HUES6 (cell line): ENCODE data around the gene ARHGEF33.
"Not testable (repeated sequence)": the region's sequence is repeated elsewhere in the genome, so short reads cannot be mapped to it uniquely, and the experiment has no call there.

ENCODE experiments used
- H3K27ac ChIP-seq: 2 replicates; pipeline ENCODE4 v1.7.0; 2013; ENCODE audit warnings: low read depth, mild to moderate bottlenecking, low read length, inconsistent platforms
- H3K27me3 ChIP-seq: 2 replicates; pipeline ENCODE4 v1.6.1; 2013; ENCODE audit warnings: low read length; ENCODE audit not compliant: control insufficient read depth, insufficient read depth
- H3K36me3 ChIP-seq: 2 replicates; pipeline ENCODE4 v1.6.1; 2013; ENCODE audit warnings: low read length; ENCODE audit not compliant: control insufficient read depth, insufficient read depth
- H3K4me1 ChIP-seq: 2 replicates; pipeline ENCODE4 v1.6.1; 2013; ENCODE audit warnings: low read length; ENCODE audit not compliant: control insufficient read depth, insufficient read depth
- H3K4me3 ChIP-seq: 2 replicates; pipeline ENCODE4 v1.5.1; 2013; ENCODE audit warnings: low read depth, low read length
- H3K9ac ChIP-seq: one replicate; pipeline ENCODE4 v1.6.1; 2013; ENCODE audit warnings: mild to moderate bottlenecking, low read length
- H3K9me3 ChIP-seq: 2 replicates; pipeline ENCODE4 v1.6.1; 2013; ENCODE audit warnings: low read depth, low read length; ENCODE audit not compliant: control insufficient read depth, insufficient read depth

The ARHGEF33 gene

DNA sequence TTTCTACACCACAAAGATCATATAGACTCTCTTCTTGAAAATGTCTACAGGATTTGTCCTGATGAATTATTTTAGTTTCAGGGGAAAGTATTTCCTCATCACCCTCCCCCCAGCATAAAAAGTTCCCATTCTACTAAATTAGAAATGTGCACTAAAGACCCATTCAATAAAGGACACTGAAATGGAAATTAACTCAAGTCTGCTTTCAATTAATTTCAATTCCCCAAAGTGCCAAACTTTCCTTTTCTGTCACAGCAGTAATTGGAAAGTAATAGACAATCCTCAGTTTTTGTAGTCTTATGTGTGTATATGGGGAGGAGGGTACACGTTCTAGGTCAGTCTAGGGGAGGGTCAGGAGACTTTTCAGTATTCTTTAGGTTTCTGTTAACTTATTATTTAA lies 21.5 kb downstream of the ARHGEF33 start:
- H3K36me3 ChIP-seq = no peaks in the 10 kb centered on the region
- no peak overlapping the region for H3K27ac ChIP-seq
- no peak overlapping the region for H3K4me3 ChIP-seq
- H3K4me1 ChIP-seq = no peaks in the 10 kb centered on the region
- H3K27me3 ChIP-seq = no peaks in the 10 kb centered on the region
- no peaks in the 10 kb centered on the region for H3K9me3 ChIP-seq
- H3K9ac ChIP-seq = no peak overlapping the region

DNA sequence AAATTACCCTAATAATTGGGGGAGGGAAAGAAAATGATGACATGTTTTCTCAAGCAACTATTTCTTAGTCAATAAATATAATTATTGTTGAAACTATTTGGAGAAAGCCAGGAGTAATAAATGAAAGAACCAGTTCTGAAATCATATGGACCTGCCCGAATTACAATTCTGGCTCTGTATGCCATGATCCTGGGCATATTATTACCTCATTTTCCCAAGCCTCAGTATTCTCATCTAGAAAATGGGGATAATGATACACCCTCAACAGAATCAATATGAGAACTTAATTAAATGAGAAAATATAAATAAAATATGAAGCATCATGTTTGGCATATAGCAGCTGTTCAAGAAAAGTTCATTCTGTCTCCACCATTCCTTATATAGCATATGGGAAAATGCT lies 22.9 kb downstream of the ARHGEF33 start:
- Histone ChIP-seq H3K27me3 (no peaks in the 10 kb centered on the region), H3K27ac (no peak overlapping the region), H3K36me3 (no peaks in the 10 kb centered on the region), H3K4me3 (no peak overlapping the region), H3K9ac (no peak overlapping the region), H3K9me3 (no peaks in the 10 kb centered on the region), H3K4me1 (no peaks in the 10 kb centered on the region)

DNA sequence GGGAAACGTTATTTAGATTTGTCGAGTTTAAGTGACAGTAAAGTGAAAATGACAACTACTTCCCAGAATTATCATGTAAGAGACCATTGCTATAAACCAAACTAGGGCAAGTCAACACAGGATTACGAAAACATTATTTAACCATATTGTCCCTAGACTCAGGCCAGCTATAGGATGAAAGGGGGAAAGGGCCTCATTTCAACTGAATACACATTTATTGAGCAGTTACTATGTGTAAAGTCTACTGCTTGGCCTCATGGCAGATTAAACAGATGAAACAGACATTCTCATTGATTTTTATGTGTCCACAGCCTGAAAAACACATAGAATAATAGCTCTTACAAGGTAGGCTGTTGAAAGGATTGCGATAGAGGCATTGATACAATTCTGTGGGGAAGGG lies 32.7 kb downstream of the ARHGEF33 start:
- Histone ChIP-seq H3K27ac (no peak overlapping the region), H3K4me1 (no peaks in the 10 kb centered on the region), H3K27me3 (no peaks in the 10 kb centered on the region), H3K9me3 (no peaks in the 10 kb centered on the region), H3K9ac (no peak overlapping the region), H3K4me3 (no peak overlapping the region), H3K36me3 (no peaks in the 10 kb centered on the region)

DNA sequence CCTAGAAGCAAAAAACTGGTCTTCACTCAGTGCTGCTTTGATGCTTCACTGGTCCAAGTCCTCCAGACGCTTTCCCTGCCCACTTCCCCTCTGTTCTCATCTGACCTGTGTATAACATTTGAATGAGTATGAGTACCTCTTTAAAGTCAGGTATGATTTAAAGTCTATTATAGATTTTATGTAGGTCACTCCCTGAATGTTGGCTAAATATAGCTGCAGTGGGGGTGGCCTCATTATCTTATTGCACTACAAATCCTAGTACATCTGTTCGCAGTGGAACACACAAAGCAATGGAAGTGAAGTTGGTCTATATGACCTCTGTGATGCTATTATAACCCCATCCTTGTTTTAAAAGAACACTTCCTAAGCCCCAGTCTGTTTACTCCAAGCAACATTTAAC lies 33.2 kb downstream of the ARHGEF33 start:
- no peak overlapping the region for H3K9ac ChIP-seq
- no peaks in the 10 kb centered on the region for H3K9me3 ChIP-seq
- H3K27ac ChIP-seq = no peak overlapping the region
- H3K36me3 ChIP-seq = no peaks in the 10 kb centered on the region
- H3K4me1 ChIP-seq = no peaks in the 10 kb centered on the region
- H3K27me3 ChIP-seq = no peaks in the 10 kb centered on the region
- H3K4me3 ChIP-seq = no peak overlapping the region

DNA sequence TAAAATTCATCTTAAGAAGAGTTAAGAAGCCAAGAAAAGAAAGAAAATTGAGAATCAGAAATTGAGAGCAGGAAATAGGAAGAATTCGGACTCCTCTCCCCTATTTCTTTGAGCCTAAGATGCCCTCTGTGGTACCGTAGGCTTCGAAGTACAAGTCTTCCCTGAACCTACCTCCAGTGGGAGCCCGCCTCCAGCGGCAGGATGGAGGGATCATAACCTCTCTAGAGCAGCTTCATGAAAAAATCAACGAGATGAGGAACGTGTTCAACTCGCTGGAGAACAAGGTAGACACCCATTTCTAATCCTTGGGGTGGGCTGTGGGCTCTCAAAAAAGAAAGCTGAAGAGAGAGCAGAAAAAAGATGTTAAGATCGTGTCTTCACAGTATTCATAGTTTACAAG lies 36.3 kb downstream of the ARHGEF33 start:
- Histone ChIP-seq H3K9me3 (no peaks in the 10 kb centered on the region), H3K4me3 (no peak overlapping the region), H3K9ac (no peak overlapping the region), H3K4me1 (no peaks in the 10 kb centered on the region), H3K27me3 (no peaks in the 10 kb centered on the region), H3K36me3 (no peaks in the 10 kb centered on the region), H3K27ac (no peak overlapping the region)

DNA sequence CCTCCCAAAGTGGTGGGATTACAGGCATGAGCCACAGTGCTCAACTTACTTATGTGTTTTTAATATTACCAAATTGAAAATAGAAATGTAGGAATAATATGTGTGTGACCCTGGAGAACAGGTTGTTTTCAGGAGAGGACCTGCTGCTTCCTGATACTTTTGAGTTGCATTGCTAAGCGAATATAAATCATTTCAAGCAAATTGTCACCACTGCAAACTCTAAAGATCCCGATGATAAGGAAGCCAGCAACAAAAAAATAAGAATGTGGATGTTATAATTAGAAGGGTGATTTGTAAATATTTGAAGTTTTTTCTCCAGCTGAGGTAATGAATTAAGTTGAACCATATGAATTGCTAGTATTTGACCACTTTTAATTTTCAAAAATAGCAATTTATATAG lies 40.9 kb downstream of the ARHGEF33 start:
- H3K4me3 ChIP-seq = no peak overlapping the region
- H3K4me1 ChIP-seq = no peaks in the 10 kb centered on the region
- H3K9ac ChIP-seq = no peak overlapping the region
- H3K36me3 ChIP-seq = no peaks in the 10 kb centered on the region
- no peaks in the 10 kb centered on the region for H3K27me3 ChIP-seq
- H3K9me3 ChIP-seq = no peaks in the 10 kb centered on the region
- no peak overlapping the region for H3K27ac ChIP-seq

DNA sequence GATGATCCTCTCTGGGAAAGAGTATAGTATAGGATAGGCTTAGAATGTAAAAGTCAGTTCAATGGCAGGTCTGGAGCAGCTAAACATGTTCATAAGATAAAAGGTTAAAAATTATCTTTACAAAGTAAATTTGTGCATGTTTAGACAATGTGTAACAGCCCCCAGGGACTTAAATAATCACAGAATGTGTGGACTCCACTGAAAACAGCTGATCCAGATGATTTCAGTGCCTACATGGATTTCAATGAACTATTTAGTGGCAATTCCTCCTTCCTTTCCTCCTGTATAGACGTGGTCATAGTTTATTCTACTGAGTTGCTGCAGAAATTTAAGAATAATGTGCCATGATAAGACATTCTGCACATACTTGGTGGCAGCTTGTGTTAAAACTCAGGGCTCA lies 42.9 kb downstream of the ARHGEF33 start:
- H3K27ac ChIP-seq = no peak overlapping the region
- no peaks in the 10 kb centered on the region for H3K36me3 ChIP-seq
- H3K4me1 ChIP-seq = no peaks in the 10 kb centered on the region
- no peaks in the 10 kb centered on the region for H3K27me3 ChIP-seq
- H3K9ac ChIP-seq = no peak overlapping the region
- H3K9me3 ChIP-seq = no peaks in the 10 kb centered on the region
- H3K4me3 ChIP-seq = no peak overlapping the region

DNA sequence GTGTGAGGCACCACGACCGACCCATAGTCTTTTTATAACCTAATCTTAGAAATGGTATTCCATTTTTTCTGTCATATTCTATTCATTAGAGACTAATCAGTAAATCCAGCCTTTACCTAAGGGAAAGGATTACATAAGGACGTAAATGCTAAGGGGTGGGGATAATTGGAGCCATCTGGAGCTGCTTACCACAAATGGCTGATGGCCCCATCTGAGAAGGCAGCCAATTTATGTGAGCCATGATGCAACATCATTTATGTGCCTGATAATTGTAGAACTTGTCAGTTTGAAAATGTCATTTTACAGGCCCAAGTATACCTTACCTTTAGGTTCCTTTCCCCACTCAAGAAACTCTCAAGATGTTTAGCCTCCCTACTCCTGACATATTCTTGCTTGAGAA lies 44.0 kb downstream of the ARHGEF33 start:
- Histone ChIP-seq H3K4me1 (no peaks in the 10 kb centered on the region), H3K4me3 (no peak overlapping the region), H3K36me3 (no peaks in the 10 kb centered on the region), H3K9me3 (no peaks in the 10 kb centered on the region), H3K9ac (no peak overlapping the region), H3K27ac (no peak overlapping the region), H3K27me3 (no peaks in the 10 kb centered on the region)

DNA sequence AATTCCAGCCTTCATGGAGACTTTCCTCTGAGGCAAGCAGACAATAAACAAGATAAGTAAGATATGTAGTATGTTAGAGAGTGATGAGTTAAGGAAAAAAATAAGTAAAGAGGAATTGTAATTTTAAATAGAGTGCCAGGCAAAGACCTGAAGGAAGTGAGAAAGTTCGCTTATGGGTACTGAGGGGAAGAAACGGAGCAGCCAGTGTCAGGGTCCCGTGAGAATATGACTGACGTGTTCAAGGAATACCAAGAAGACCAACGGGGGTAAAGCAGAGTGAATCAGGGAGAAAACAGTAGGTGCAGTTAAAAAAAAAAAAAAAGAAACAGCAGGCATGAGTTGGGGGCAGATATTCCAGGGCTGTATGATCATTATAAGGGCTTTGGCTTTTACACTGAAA lies 45.1 kb downstream of the ARHGEF33 start:
- Histone ChIP-seq H3K9ac (no peak overlapping the region), H3K27ac (no peak overlapping the region), H3K4me3 (no peak overlapping the region), H3K27me3 (no peaks in the 10 kb centered on the region), H3K4me1 (no peaks in the 10 kb centered on the region), H3K36me3 (no peaks in the 10 kb centered on the region), H3K9me3 (no peaks in the 10 kb centered on the region)

DNA sequence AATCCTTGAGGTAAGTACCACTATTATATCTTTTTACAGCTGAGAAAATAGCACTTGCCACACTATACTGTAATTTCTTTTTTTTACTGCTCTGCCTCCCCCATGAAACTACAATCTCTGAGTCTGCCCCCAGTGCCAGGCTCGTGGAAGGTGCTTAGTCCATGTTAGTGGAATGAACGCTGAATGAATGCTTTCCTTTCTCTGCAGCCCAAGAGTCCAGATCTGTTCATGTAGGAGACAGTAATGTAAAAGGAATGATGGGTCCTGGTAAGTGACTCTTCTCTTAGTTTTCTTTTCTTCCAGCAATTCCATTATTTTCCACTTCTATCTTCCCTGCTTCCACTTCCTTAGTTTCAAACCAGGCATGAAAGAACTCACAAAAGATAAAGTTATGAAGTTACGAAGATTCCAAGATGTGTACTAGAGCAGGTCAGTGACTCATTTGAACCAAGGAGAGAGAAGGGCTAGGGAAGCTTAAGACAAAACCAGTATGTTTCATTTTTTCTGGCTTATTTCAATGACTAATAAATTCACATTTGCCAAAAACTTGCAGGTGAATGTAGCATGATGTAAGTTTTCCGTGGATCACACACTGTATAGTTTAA lies 46.0 kb downstream of the ARHGEF33 start:
- Histone ChIP-seq H3K4me1 (no peaks in the 10 kb centered on the region), H3K27me3 (no peaks in the 10 kb centered on the region), H3K9ac (no peak overlapping the region), H3K27ac (no peak overlapping the region), H3K36me3 (no peaks in the 10 kb centered on the region), H3K4me3 (no peak overlapping the region), H3K9me3 (no peaks in the 10 kb centered on the region)

DNA sequence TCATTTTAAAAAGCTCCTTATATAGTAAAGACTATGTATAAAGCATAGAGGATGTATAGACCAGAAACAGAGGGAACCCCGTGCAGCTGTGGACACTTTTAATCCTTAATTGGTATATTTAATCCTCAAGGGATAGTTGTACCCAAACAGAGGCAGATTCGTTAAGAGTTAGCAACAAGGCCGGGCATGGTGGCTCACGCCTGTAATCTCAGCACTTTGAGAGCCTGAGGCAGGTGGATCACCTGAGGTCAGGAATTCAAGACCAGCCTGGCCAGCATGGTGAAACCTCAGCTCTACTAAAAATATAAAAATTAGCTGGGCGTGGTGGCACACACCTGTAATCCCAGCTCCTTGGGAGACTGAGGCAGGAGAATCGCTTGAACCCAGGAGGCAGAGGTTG lies 46.8 kb downstream of the ARHGEF33 start:
- not testable (repeated sequence) for H3K9me3 ChIP-seq, H3K4me1 ChIP-seq, H3K27me3 ChIP-seq, H3K9ac ChIP-seq, H3K36me3 ChIP-seq, H3K27ac ChIP-seq, H3K4me3 ChIP-seq

DNA sequence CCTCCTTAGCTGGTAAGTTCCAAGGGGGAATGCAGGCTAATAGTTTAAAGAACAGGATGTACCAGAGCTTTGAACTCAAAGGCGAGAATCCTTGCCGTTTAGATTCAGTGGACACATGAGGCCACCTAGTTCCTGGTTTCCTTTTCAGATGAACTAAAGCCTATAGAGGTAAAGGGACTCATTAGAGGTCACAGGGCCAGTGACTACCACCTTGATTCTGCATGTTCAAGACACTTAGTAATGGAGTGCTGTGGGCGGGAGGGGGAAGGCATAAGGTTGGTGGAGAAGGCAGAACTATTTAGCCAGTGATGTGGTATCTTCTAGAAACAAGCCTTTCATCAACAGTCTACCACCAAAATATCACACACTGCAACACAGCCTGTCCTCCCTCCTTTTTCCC lies 47.9 kb downstream of the ARHGEF33 start:
- H3K9ac ChIP-seq = no peak overlapping the region
- H3K9me3 ChIP-seq = no peaks in the 10 kb centered on the region
- no peaks in the 10 kb centered on the region for H3K4me1 ChIP-seq
- H3K27me3 ChIP-seq = no peaks in the 10 kb centered on the region
- no peak overlapping the region for H3K4me3 ChIP-seq
- no peaks in the 10 kb centered on the region for H3K36me3 ChIP-seq
- H3K27ac ChIP-seq = no peak overlapping the region
